SH-SY5Y (cell line): ENCODE measurements around the gene ACTR1B.

Experiments used
- GATA2 ChIP-seq: IDR thresholded peaks from 2 replicates; pipeline ENCODE4 v1.6.1; 2011; ENCODE audit warnings: mild to moderate bottlenecking, low read depth, low read length
- GATA3 ChIP-seq: IDR thresholded peaks from 2 replicates; pipeline ENCODE4 v1.6.1; 2011; ENCODE audit warnings: low read depth, mild to moderate bottlenecking, low read length, moderate library complexity

- TF ChIP-seq GATA2, result no peak
- no peak for TF ChIP-seq GATA3
Observed at GRCh38 chr2:97653874-97654273, 10.0 kb downstream of the ACTR1B start.
